Esophagus squamous epithelium (tissue), 4 donors: ENCODE data around the gene PRTG.
"Not testable (repeated sequence)": the region's sequence is repeated elsewhere in the genome, so short reads cannot be mapped to it uniquely, and the experiment has no call there.

Experiments
- CTCF ChIP-seq, 6 experiments: fragments of 450-650 bp in 4 of 6; fragments of 200-600 bp in 2 of 6; sonication (generic) in 2 of 6; IDR thresholded peaks; one replicate each; pipeline ENCODE4 v1.5.1; 2016 to 2019; ENCODE audit warnings: antibody characterized with exemption in 6 of 6, mild to moderate bottlenecking in 4 of 6, moderate library complexity in 4 of 6
- POLR2A ChIP-seq, 4 donors: fragments of 450-650 bp; IDR thresholded peaks; one replicate each; pipeline ENCODE4 v1.6.1; 2017; ENCODE audit warnings: antibody characterized with exemption in 4 of 4, mild to moderate bottlenecking in 4 of 4, moderate library complexity in 3 of 4

GRCh38 chr15:55593019-55593418 lies 149.9 kb downstream of the PRTG start:
- TF ChIP-seq CTCF, POLR2A (IDR thresholded peaks at IDR 0.05): not testable (repeated sequence)
